ENCODE data around the gene ZNF319. TPM values are rescaled to one million over a fixed set of nuclear protein-coding genes. Genes with fewer than 3 reads are reported as not detected.
A peak's percentile ranks its signal among the peaks of the same experiment; 100 is the strongest.

ZNF319 gene
- total and polyA plus RNA-seq, 8 donors = 3.5 to 7.0 (median 4.6) TPM

DNA sequence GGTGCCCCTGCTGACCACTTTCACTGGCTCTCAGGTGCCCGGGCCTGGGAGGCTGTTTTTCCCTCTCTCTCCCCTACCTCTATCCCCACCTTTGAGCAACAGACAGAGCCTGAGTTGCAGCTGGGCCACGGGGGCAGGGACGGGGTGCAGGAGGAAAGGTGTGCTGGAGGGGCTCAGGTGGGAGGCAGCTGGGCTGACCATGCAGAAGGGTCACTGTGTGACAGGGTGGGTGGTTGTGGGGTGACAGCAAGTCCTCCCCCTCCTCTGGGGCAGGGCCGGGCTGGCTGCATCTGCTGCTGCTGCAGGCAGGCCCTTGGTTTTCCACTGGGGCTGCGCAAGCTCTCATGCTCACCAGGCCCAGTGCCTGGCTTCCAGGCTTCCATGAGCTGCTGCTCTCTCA lies 6.6 kb downstream of the ZNF319 start:
- TF ChIP-seq, protein P1, sequence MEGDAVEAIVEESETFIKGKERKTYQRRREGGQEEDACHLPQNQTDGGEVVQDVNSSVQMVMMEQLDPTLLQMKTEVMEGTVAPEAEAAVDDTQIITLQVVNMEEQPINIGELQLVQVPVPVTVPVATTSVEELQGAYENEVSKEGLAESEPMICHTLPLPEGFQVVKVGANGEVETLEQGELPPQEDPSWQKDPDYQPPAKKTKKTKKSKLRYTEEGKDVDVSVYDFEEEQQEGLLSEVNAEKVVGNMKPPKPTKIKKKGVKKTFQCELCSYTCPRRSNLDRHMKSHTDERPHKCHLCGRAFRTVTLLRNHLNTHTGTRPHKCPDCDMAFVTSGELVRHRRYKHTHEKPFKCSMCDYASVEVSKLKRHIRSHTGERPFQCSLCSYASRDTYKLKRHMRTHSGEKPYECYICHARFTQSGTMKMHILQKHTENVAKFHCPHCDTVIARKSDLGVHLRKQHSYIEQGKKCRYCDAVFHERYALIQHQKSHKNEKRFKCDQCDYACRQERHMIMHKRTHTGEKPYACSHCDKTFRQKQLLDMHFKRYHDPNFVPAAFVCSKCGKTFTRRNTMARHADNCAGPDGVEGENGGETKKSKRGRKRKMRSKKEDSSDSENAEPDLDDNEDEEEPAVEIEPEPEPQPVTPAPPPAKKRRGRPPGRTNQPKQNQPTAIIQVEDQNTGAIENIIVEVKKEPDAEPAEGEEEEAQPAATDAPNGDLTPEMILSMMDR (IDR thresholded peaks at IDR 0.05) = no peak
- peak overlapping the region in 3 of 4 donors; percentile 63 to 84 (median 79) for H3K27ac ChIP-seq
- H3K27me3 ChIP-seq = no peaks in the 10 kb centered on the region
- intact Hi-C loops (cut with DNase I) = loop anchor here in 1 of 3 donors (10.0 kb wide), 1 partner anchor 409 kb away; no protein-coding TSS in a partner anchor
- ATAC-seq = peak in 1 of 4 donors; percentile 6
- no peak for FAIRE-seq
- H3K36me3 ChIP-seq = peaks cover 8 to 22% (median 13%) of the 10 kb centered on the region in 3 donors
- peaks cover 10 to 21% (median 19%) of the 10 kb centered on the region in 3 donors for H3K4me1 ChIP-seq
- no peak overlapping the region for H3K4me3 ChIP-seq
- DNase-seq = peak in 1 of 6 donors; percentile 75
- no peaks in the 10 kb centered on the region for H3K9me3 ChIP-seq
- 63 to 69% methylated on average over 5 of the region's 5 CpGs for WGBS, 2 donors

DNA sequence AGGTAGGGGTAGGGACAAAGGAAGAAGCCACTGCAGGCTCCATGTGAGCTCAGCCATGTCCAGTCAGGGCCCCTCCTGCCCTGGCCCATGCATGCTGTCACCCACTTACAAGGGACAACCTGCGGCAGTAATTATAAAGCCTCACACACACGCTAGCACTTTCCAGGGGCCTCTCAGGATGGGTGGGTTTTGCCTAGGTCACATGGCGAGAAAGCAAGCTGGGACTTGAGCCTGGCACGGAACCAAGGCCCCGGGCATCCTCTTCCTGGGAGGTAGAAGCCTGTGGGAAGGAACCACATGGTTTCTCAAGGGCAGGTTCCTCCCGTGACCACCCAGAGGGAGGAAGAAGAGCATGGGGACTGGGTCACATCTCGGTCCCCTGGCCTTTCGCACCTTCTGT lies 7.0 kb downstream of the ZNF319 start:
- intact Hi-C loops (cut with DNase I) = loop anchor here in 1 of 3 donors (10.0 kb wide), 1 partner anchor 409 kb away; no protein-coding TSS in a partner anchor
- H3K4me3 ChIP-seq = no peak overlapping the region
- DNase-seq (peak in 5 of 6 donors; percentile 59 to 82 (median 65)), FAIRE-seq (no peak), ATAC-seq (peak; percentile 36 to 68 (median 50))
- no peaks in the 10 kb centered on the region for H3K27me3 ChIP-seq
- H3K4me1 ChIP-seq = peaks cover 10 to 21% (median 19%) of the 10 kb centered on the region in 3 donors
- H3K9me3 ChIP-seq = no peaks in the 10 kb centered on the region
- H3K36me3 ChIP-seq = peaks cover 8 to 22% (median 13%) of the 10 kb centered on the region in 3 donors
- TF ChIP-seq, protein P1 (IDR thresholded peaks at IDR 0.05) = no peak
- 36 to 40% methylated on average over 8 of the region's 8 CpGs for WGBS, 2 donors
- H3K27ac ChIP-seq = peak overlapping the region in 3 of 4 donors; percentile 63 to 84 (median 79)

DNA sequence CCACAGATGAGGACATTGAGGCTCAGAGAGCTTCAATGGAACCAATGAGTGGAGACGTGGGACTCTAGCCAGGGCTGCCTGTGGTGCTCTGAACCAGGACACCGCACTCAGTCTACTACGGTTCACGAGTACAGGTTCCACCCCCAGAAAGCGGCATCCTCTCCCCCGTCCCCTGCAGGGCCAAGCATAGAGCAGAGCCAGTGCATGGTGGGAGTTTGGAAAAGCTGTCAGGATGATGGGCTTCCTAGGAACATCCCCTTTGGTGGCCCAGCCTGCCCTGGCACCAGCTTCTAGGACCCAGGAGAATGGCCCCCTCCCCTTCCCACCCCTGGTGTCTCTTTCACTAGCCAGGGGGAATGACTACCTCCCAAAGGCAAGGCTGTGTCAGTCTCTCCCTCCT lies 8.4 kb downstream of the ZNF319 start:
- peak overlapping the region in 2 of 4 donors; percentile 63 to 79 for H3K27ac ChIP-seq
- DNase-seq = no peak
- H3K4me3 ChIP-seq = no peak overlapping the region
- intact Hi-C loops (cut with DNase I) = loop anchor here in 1 of 3 donors (10.0 kb wide), 1 partner anchor 407 kb away; no protein-coding TSS in a partner anchor
- peaks cover 6 to 11% (median 8%) of the 10 kb centered on the region in 3 donors for H3K36me3 ChIP-seq
- TF ChIP-seq, protein P1 (IDR thresholded peaks at IDR 0.05) = no peak
- no peaks in the 10 kb centered on the region for H3K27me3 ChIP-seq
- H3K4me1 ChIP-seq = peaks cover 10 to 21% (median 19%) of the 10 kb centered on the region in 3 donors
- no peaks in the 10 kb centered on the region for H3K9me3 ChIP-seq
- ATAC-seq = no peak
- WGBS, 2 donors = 97% methylated on average over 6 of the region's 6 CpGs
- no peak for FAIRE-seq

DNA sequence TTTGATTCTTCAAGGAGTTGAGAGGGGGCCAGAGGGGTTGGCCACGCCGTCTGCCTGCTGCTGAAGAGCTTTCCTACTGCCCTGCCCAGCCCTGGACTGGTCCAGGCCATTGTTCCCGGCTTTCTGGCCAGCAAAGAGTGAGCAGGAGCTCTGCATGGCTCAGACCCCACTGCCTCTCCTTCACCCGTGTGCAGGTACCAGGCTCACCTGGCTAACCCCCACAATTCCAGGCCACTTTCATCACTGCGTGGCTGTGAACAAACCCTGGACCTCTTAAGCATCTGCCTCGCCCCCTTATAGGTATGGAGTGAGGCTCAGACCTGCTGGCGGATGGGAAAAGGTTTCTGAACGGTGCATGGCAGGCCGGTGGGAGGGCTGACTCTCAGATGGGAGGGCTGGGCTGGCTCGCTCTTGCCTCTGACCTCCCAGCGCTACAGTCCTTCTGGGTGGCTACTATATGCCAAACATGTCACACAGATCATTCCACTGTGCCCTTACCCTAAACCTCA lies 8.9 kb downstream of the ZNF319 start:
- DNase-seq (no peak), FAIRE-seq (no peak), ATAC-seq (no peak)
- intact Hi-C loops (cut with DNase I) = loop anchor here in 1 of 3 donors (10.0 kb wide), 1 partner anchor 407 kb away; no protein-coding TSS in a partner anchor
- Histone ChIP-seq H3K27me3 (no peaks in the 10 kb centered on the region), H3K36me3 (peaks cover 1 to 6% (median 3%) of the 10 kb centered on the region in 3 donors), H3K9me3 (no peaks in the 10 kb centered on the region), H3K27ac (no peak overlapping the region), H3K4me3 (no peak overlapping the region), H3K4me1 (peaks cover 10 to 21% (median 19%) of the 10 kb centered on the region in 3 donors)
- TF ChIP-seq, protein P1 (IDR thresholded peaks at IDR 0.05) = no peak
- 92 to 93% methylated on average over 11 of the region's 11 CpGs for WGBS, 2 donors

DNA sequence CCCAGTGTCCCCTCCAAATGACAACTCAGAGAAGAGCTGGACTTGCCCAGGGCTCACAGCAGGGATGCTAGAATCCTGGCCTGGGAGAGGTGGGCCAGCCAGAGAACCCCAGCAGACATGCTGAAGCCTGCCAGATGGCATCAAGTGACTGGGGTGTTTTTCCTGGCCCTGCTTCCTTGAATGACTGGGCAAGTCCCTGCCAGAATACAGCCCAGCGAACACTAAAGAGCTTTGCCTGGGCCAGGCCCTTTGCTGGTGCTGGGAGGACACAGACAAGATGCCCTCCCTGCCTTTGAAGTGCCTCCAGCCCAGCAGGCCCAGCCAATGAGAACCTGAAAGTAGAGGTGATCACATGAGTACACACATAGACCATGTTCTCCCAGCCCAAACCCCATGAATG lies 11.5 kb downstream of the ZNF319 start:
- FAIRE-seq = no peak
- no peak overlapping the region for H3K4me3 ChIP-seq
- intact Hi-C loops (cut with DNase I) = no loop called here
- peak in 1 of 6 donors; percentile 56 for DNase-seq
- WGBS, 2 donors = 58 to 73% methylated on average over 1 of the region's 1 CpG
- H3K9me3 ChIP-seq = no peaks in the 10 kb centered on the region
- H3K27ac ChIP-seq = no peak overlapping the region
- no peaks in the 10 kb centered on the region for H3K36me3 ChIP-seq
- no peaks in the 10 kb centered on the region for H3K27me3 ChIP-seq
- TF ChIP-seq, protein P1 (IDR thresholded peaks at IDR 0.05) = no peak
- peaks cover 10 to 18% (median 17%) of the 10 kb centered on the region in 3 donors for H3K4me1 ChIP-seq
- peak in 1 of 4 donors; percentile 18 for ATAC-seq
